HS-27A (cell line): ENCODE results near the gene SMYD3.
A peak's percentile ranks its signal among the peaks of the same experiment; 100 is the strongest.
"Not testable (repeated sequence)": the region's sequence is repeated elsewhere in the genome, so short reads cannot be mapped to it uniquely, and the experiment has no call there.

Experiments
- DNase-seq: peaks from one replicate; pipeline ENCODE4 v3.0.0-alpha.2; 2012; ENCODE audit warnings: low read depth, missing footprints

SMYD3 gene

DNA sequence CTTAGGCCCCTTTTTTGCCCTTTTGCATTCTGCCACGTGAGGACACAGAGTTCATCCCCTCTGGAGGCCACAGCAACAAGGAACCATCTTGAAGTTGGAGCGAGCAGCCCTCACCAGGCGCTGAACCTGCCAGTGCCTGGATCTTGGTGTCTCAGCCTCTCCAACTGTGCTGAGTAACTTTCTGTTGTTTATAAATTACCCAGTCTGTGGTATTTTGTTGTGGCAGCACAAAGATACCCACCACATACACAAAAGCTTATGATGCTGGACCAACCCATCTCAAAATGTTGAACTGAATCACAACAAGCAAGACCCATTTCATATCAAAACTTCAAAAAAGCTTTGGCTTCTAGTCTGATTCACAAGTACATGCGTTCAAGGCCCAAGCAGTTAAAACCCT lies 702.4 kb downstream of the SMYD3 start:
- no peak for DNase-seq

- DNase-seq = no peak
Measured at GRCh38 chr1:245803666-245804037, 703.4 kb downstream of the SMYD3 start.

- DNase-seq = no peak
Measured at GRCh38 chr1:245802941-245803665, 704.0 kb downstream of the SMYD3 start.

- DNase-seq = no peak
Measured at GRCh38 chr1:245800901-245801605, 706.0 kb downstream of the SMYD3 start.

DNA sequence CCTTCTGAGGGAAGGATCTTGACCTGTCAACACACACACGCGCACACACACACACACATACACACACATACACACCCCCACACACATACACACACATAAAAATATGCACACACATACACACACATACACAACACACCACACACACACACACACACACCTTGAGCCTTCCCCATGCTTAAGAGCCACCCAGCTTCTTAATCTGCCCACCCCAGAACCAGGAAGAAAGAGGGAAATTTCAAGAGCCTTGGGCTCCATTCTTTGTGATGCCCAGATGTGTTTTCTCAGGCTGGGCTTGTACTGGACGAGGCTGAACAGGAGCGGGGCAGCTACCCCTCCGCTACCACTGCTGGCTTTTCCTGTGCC lies 708.7 kb downstream of the SMYD3 start:
- DNase-seq = no peak

DNA sequence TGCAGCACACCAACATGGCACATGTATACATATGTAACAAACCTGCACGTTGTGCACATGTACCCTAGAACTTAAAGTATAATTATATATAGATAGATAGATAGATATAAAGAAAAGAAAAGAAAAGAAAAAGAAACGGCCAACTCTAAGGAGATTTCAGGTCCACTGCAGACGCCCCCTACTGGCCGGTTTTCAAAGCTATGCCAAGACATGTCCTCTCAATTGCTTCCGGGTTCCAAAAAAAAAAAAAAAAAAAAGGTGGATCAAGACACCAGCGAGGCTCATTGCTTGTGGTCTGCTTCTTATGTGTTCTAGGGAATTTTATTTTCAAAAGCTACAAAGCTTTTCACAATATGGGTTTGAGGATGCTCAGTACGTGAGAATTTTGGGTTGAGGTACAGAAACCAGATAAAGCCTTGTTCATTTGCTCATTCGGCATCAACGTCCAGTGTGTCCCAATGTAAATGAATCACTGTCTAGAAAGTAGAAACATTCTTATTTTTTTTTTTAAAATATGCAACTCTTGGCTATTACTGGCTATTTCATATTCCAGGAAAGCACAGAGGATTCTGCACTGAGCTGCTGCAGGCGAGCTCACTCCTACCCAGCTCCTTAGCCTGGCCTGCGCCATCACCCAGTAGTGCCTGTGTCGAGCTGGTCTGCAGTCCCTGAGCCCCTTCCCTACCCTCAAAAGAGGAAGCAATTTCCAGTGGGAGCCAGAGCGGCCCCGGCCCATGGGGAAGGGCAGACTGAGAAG lies 709.3 kb downstream of the SMYD3 start:
- no peak for DNase-seq

- no peak for DNase-seq
Measured at GRCh38 chr1:245791410-245792312, 715.4 kb downstream of the SMYD3 start.

DNA sequence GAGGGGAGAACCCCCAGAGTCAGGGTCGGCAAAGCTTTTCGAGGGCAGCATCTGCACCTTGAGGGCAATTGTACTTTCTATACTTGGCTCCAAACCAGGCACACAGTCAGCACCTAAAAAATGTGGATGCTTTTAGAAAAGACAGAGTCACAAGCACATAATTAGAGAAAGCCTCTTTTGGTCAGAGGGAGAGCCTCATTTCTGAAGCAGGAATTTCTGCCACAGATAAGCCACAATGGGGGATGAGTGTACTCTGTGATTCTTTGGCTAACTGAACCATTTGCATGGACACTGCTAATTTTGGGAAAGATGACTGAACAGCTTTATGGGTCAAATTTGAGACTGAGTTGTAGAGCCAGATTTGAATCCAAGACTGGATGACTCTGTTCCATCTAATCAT lies 716.6 kb downstream of the SMYD3 start:
- DNase-seq = no peak

DNA sequence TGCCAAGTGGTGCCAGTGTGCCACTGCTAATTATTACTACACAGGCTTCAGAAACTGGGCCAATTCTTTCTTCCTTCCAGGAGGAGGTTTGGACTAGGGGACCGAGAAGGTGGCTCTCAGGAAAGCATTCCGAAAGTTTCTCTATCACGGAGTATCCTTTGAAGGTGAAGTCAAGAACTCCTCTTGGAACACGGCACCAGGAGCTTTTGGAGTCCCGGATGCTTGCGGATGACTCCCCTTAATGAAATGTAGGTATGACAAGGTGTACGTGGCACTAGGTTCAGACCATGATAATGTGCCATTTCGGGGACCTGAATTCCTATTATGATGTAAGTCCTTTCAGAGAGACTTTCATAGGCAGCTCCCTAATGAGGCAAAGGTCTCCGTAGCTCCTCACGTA lies 718.2 kb downstream of the SMYD3 start:
- DNase-seq = no peak

DNA sequence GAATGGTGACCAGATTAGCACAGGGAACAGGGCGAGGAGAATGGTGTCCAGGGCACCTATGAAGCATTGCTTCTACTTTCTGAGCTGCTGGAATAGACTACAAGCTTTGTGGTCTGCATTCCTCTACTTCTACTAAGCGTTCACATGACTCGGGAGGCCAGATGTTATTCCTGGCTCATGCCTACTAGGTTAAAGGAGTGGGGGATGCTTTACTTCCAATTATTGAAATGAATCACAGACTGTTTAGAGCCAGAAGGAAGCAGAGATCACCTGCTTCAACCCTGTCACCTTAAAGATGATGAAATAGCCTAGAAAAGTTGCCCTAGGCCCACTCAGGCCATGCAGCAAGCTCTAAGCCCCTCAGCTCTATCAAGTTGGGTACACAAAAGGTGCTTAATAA lies 718.8 kb downstream of the SMYD3 start:
- peak; percentile 59 for DNase-seq

DNA sequence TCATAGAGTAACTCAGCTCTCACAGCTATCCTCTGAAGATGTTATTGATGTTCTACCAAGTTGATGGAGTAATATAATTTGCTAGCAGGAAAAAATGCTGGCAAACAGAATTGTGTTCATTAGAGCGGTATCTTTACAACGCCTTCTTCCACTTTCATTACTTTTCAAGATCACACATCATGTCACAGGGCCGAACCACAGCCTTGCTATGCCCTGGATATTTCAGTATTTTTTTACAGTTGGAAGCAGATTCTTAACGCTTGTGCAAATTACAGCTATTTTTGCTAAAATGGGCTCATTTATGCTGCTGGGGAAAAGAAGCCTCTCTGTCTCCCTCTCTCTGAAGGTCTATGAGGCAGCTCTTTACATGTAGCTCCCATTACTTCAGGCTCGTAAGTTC lies 720.1 kb downstream of the SMYD3 start:
- no peak for DNase-seq

DNA sequence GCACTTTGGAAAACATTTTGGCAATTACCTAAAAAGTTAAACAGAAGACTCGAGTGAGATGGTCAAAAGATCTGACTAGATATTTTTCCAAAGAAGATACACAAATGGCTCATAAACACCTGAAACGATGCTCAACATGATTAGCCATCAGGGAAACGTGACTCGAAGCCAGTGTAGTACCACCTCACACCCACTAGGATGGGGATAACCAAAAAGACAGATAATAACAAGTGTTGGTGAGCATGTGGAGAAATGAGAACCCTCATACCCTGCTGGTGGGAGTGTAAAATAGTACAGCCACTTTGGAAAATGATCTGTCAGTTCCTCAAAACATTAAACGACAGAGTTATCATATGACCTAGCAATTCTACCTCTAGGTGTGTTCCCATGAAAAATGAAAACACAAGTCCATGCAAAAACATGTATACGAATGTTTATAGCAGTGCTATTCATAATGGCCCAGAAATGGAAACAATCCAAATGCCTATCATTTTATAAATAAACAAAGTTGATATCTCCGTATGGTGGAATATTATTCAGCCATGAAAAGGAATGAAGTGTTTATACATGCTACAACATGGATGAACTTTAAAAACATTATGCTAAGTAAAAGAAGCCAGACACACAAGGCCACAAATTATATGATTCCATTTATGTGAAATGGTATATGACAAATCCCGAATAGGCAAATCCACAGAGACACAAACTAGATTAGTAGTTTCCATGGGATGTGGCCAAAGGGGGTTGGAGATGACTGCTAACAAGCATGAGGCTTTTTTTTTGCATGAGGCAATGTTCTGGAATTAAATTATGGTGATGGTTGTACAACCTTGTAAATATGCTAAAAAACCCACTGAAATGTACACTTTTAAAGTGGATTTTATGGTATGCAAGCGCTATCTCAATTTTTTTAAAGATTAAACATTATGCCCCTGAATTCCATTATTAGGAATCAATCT lies 727.0 kb downstream of the SMYD3 start:
- DNase-seq = no peak

DNA sequence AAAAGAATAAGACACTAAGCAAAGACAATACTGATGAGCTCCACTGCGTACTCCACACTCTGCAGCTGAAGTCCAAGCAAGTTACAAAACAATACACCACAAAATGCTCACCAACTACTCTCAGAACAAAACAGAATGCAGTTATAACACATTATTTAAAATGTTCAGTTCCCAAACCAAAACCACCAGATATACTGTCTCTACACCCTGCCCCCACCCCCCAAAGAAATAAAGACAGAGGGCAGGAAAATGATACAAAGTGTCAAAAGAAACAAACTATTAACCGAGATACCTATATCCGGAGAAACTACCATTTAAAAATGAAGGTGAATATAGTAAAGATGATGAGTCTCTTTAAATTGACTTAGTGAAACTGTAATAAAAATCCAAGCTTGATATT lies 729.3 kb downstream of the SMYD3 start:
- DNase-seq = no peak

DNA sequence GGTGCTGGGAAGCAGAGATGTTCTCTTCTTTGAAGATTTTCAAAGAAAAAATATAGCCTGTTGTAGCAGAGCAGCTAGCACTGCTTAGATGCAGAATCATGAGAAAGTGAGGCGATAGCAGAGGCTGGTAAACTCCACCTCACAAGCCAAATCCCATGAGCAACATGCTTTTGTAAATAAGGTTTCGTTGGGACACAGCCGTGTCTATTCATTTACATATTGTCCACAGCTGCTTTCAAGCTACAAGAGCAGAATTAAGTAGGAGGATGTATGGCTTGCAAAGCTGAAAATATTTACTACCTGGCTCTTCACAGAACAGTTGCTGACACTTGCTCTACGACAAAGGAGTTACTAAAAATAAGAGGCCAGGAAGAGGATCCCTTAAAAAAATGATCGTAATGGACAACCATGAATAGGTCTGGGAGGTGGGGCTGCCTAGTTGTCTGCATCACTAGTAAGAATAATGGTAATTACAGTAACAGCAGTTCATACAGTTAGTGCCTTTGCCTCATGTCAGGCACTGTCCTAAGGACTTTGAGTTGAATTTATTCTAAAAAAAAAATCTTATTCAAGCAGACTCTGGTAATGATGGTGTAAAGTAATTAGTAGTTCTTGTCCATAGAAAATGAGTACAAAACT lies 730.3 kb downstream of the SMYD3 start:
- no peak for DNase-seq

GRCh38 chr1:245776139-245776538 lies 730.9 kb downstream of the SMYD3 start:
- no peak for DNase-seq

- DNase-seq = not testable (repeated sequence)
Measured at GRCh38 chr1:245774931-245775330, 732.1 kb downstream of the SMYD3 start.

- no peak for DNase-seq
Measured at GRCh38 chr1:245774196-245774595, 732.9 kb downstream of the SMYD3 start.

- DNase-seq = no peak
Measured at GRCh38 chr1:245773344-245773743, 733.7 kb downstream of the SMYD3 start.

DNA sequence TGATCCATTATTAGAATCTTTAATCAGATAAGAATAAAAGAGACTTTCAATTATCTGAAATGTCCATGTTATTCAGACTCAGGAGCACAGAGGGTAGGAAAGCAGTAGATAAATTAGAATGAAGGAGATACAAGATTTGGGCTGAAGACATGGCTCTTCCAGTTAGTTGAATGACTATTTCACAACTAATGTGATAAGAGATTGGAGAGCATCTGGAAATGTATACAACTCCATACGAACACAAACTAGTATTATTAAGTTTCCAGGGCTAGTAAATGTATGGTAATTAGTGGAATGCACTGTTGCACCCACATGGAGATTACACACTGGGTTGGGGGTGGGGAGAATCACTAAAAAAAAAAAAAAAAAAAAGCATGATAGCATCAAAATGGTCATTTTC lies 734.3 kb downstream of the SMYD3 start:
- no peak for DNase-seq

DNA sequence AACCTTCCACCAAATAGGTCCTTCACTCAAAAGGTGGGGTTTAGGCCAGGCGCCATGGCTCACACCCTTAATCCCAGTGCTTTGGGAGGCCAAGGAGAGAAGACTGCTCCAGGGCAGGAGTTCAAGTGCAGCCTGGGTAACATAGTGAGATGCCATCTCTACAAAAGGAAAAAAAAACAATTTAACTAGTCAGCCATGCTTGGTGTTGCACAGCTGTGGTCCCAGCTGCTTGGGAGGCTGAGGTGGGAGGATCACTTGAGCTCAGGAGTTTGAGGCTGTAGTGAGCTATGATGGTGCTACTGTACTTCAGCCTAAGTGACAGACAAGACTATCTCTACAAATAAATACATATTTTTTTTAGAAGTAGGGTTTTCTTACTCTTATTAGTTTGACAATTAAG lies 734.8 kb downstream of the SMYD3 start:
- no peak for DNase-seq
